ENCODE data around the gene CORO6. TPM values are rescaled to one million over a fixed set of nuclear protein-coding genes. Genes with fewer than 3 reads are reported as not detected.

Gene CORO6
- 10 to 100 TPM; 12.2 to 37.4 (median 13.9) TPM for total RNA-seq

DNA sequence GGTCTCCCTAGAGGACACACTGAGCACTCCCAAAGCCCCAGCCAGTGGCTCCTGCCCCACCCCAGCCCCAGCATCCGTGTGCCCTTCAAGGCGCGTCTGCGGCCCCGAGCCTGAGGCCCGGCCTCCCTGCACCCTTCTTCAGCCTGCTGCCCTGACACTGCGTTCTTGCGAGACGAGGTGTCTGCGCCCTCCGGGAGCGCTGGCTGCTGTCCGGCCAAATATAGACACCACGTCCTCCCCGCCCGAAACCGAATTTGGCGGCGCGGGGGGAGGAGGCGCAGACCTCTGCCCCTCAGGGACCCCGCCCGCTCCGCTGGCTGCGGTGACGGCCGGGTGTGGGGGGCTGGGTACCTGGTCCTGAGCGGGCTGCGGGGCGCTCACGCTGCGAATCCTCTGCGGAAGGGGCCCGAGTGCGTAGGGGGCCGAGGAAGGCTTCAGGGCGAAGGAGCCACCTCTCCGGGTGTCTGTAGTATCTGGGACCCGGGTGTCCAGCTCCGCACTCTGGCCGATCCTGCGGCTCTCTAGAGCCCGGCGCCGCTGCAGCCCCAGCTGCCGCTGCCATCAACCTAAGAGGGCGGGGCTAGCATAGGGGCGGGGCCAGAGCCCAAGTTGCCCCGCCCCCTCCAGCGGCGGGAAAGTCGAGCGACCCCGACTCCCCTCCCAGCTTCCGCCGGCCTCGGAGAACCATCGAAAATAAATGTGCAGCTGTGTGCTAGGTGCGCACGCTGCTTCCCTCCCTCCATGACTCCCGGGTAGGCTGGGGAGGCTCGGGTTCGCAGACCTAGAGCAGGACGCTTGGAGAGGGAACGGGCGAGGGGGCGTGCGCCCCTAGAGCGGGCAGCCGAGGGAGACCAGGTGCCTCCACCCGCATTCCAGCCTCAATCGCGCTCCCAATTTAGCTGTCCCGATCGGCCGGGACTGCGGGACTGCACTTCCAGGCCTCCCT, at the start of gene CORO6:
Gene CORO6, minus strand, starts transcription at position 576 of the 946 bp plus-strand sequence. CDS start 1,491 bp downstream, outside the sequence.
- Histone ChIP-seq H3K4me3 (peak within 1 kb of the TSS; percentile 46 to 72 (median 56)), H3K36me3 (no peaks in the 10 kb centered on the region), H3K4me1 (peaks cover 13 to 31% (median 19%) of the 10 kb centered on the region in 4 donors), H3K27ac (peak within 1 kb of the TSS; percentile 66 to 83 (median 78)), H3K27me3 (no peaks in the 10 kb centered on the region), H3K9me3 (no peaks in the 10 kb centered on the region)
- intact Hi-C loops (cut with DNase I; ENCODE audit: low total_unique reads) = no loop called here
- in situ Hi-C loops (cut with MboI; ENCODE audit: low pct_ligation_motif_present in 1 of 4, low pct_unique_long_range_greater_than_20kb in 1 of 4, low sequenced_read_pairs in 3 of 4) = loop anchor here in 1 of 4 donors (25.0 kb wide), 1 partner anchor 315 kb away; the partner anchor contains the start of genes EFCAB5 and SSH2
- TF ChIP-seq POLR2AphosphoS5 (IDR thresholded peaks at IDR 0.05) (peak in 1 of 3 donors; percentile 59), POLR2A (IDR thresholded peaks at IDR 0.05) (no peak)
- DNase-seq = peak; percentile 47
- WGBS, 2 donors (ENCODE audit: low coverage in 1 of 2) = 4% methylated on average over 54 of the region's 77 CpGs; no CpG with 5 or more reads in 1 of the 2 donors

DNA sequence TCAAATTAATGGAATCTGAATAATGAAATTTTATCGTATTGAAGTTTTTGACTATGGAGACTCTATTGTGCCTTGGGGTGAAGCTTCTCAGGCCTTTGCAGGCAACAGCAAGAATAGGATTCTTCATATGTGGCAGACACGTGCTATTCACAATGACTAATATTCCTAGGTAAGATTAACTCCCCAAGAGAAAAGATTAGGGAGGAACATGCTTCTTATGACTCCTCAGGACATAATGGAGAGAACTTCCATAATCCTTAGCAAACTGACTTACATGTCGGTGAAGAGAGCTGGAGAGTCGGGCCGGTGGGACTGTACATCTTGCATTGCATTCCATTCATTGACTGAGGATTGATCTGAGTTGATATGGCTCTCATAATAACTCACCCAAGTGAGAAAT, 48.9 kb upstream of the CORO6 start:
- Histone ChIP-seq H3K27ac (no peak overlapping the region), H3K27me3 (no peaks in the 10 kb centered on the region), H3K9me3 (no peaks in the 10 kb centered on the region), H3K4me3 (no peak overlapping the region), H3K4me1 (no peaks in the 10 kb centered on the region), H3K36me3 (peaks cover 0 to 41% (median 6%) of the 10 kb centered on the region in 4 donors)
- 95% methylated on average over 4 to 5 of the region's 5 CpGs for WGBS, 2 donors (ENCODE audit: low coverage in 1 of 2)
- intact Hi-C loops (cut with DNase I; ENCODE audit: low total_unique reads) = no loop called here
- DNase-seq = no peak
- in situ Hi-C loops (cut with MboI; ENCODE audit: low pct_ligation_motif_present in 1 of 4, low pct_unique_long_range_greater_than_20kb in 1 of 4, low sequenced_read_pairs in 3 of 4) = no loop called here
- TF ChIP-seq POLR2AphosphoS5 (IDR thresholded peaks at IDR 0.05) (no peak), POLR2A (IDR thresholded peaks at IDR 0.05) (no peak), EP300 (IDR thresholded peaks at IDR 0.05; ENCODE audit: low read depth) (no peak)
- TF ChIP-seq, protein P1, sequence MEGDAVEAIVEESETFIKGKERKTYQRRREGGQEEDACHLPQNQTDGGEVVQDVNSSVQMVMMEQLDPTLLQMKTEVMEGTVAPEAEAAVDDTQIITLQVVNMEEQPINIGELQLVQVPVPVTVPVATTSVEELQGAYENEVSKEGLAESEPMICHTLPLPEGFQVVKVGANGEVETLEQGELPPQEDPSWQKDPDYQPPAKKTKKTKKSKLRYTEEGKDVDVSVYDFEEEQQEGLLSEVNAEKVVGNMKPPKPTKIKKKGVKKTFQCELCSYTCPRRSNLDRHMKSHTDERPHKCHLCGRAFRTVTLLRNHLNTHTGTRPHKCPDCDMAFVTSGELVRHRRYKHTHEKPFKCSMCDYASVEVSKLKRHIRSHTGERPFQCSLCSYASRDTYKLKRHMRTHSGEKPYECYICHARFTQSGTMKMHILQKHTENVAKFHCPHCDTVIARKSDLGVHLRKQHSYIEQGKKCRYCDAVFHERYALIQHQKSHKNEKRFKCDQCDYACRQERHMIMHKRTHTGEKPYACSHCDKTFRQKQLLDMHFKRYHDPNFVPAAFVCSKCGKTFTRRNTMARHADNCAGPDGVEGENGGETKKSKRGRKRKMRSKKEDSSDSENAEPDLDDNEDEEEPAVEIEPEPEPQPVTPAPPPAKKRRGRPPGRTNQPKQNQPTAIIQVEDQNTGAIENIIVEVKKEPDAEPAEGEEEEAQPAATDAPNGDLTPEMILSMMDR (IDR thresholded peaks at IDR 0.05) = no peak

DNA sequence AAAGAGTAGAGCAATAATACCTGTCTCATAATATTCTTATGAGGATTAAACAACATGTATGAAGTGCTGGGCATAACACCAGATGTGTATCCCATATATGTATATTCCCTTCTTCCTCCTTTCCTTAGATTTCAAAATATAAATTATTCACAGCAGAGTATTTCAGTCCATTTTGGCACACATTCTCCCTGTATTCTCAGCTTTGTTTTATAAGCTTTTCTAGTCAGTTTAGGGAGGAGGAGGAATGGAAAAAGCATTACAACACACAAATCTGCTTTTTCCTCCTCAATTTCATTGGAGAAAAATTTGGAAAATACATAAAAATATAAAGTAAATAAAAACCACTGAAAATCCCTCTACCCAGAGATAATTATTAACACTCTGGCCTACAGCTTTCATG, 46.6 kb upstream of the CORO6 start:
- Histone ChIP-seq H3K27ac (no peak overlapping the region), H3K4me3 (no peak overlapping the region), H3K36me3 (peaks cover 0 to 41% (median 10%) of the 10 kb centered on the region in 4 donors), H3K9me3 (no peaks in the 10 kb centered on the region), H3K27me3 (no peaks in the 10 kb centered on the region), H3K4me1 (peaks cover 0 to 3% (median 0%) of the 10 kb centered on the region in 4 donors)
- TF ChIP-seq EP300 (IDR thresholded peaks at IDR 0.05; ENCODE audit: low read depth) = no peak
- TF ChIP-seq POLR2AphosphoS5 (IDR thresholded peaks at IDR 0.05) = no peak
- TF ChIP-seq, protein P1 (IDR thresholded peaks at IDR 0.05) = no peak
- TF ChIP-seq POLR2A (IDR thresholded peaks at IDR 0.05) = no peak
- in situ Hi-C loops (cut with MboI; ENCODE audit: low pct_ligation_motif_present in 1 of 4, low pct_unique_long_range_greater_than_20kb in 1 of 4, low sequenced_read_pairs in 3 of 4) = no loop called here
- intact Hi-C loops (cut with DNase I; ENCODE audit: low total_unique reads) = no loop called here
- no peak for DNase-seq

DNA sequence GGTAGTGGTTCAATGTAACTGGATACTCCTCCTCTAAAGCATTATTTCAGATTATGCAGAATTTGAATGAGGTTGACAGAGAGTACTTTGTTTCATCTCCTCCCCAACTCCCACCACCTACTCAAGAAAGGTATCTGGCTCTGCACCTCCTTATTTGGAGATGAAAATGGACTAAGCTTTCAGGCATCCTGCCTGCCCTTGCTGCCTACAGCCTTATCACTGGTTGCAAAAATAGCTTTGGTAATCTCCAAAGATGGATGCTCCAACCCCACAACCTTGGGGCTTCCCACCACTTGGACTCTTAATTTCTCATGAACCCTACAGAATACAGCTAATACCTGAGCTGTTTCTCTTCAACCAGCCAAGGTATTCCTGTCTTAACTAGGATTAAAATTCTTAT, 45.3 kb upstream of the CORO6 start:
- H3K4me3 ChIP-seq = no peak overlapping the region
- peaks cover 0 to 41% (median 13%) of the 10 kb centered on the region in 4 donors for H3K36me3 ChIP-seq
- H3K27me3 ChIP-seq = no peaks in the 10 kb centered on the region
- in situ Hi-C loops (cut with MboI; ENCODE audit: low pct_ligation_motif_present in 1 of 4, low pct_unique_long_range_greater_than_20kb in 1 of 4, low sequenced_read_pairs in 3 of 4) = no loop called here
- H3K27ac ChIP-seq = no peak overlapping the region
- intact Hi-C loops (cut with DNase I; ENCODE audit: low total_unique reads) = no loop called here
- DNase-seq = no peak
- TF ChIP-seq, protein P1 (IDR thresholded peaks at IDR 0.05) = no peak
- TF ChIP-seq POLR2A (IDR thresholded peaks at IDR 0.05) (no peak), EP300 (IDR thresholded peaks at IDR 0.05; ENCODE audit: low read depth) (no peak), POLR2AphosphoS5 (IDR thresholded peaks at IDR 0.05) (no peak)
- peaks cover 0 to 3% (median 0%) of the 10 kb centered on the region in 4 donors for H3K4me1 ChIP-seq
- no peaks in the 10 kb centered on the region for H3K9me3 ChIP-seq

Measured in transverse colon (tissue), 4 donors.